ENCODE results near the gene SEL1L. TPM values are rescaled to one million over a fixed set of nuclear protein-coding genes. Genes with fewer than 3 reads are reported as not detected.
A peak's percentile ranks its signal among the peaks of the same experiment; 100 is the strongest.

Gene SEL1L
- total RNA-seq, 4 donors from 2014 or later = 19.0 to 38.3 (median 28.7) TPM

DNA sequence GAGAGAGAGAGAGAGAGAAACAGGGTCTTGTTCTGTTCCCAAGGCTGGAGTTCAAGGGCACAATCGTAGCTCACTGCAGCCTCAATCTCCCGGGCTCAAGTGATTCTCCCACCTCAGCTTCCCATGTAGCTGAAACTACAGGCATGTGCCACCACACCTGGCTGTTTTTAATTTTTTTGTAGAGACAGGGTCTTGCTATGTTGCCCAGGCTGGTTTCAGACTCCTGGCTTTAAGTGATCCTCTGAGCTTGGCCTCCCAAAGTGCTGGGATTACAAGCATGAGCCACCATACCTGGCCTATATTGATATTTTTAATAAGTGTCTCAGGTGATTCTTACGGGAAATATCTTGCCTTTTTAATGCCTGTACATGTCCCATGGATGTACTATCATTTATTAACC is 82.7 kb downstream of the SEL1L start:
- peaks cover 0 to 4% (median 0%) of the 10 kb centered on the region in 4 donors for H3K27me3 ChIP-seq
- intact Hi-C loops (cut with DNase I) = no loop called here
- peaks cover 0 to 36% (median 15%) of the 10 kb centered on the region in 3 donors for H3K4me1 ChIP-seq
- no peak for DNase-seq
- no peak overlapping the region for H3K4me3 ChIP-seq
- 62 to 64% methylated on average over 2 to 3 of the region's 3 CpGs for WGBS, 2 donors
- no peak for TF ChIP-seq POLR2A (IDR thresholded peaks at IDR 0.05)
- TF ChIP-seq, protein P1, sequence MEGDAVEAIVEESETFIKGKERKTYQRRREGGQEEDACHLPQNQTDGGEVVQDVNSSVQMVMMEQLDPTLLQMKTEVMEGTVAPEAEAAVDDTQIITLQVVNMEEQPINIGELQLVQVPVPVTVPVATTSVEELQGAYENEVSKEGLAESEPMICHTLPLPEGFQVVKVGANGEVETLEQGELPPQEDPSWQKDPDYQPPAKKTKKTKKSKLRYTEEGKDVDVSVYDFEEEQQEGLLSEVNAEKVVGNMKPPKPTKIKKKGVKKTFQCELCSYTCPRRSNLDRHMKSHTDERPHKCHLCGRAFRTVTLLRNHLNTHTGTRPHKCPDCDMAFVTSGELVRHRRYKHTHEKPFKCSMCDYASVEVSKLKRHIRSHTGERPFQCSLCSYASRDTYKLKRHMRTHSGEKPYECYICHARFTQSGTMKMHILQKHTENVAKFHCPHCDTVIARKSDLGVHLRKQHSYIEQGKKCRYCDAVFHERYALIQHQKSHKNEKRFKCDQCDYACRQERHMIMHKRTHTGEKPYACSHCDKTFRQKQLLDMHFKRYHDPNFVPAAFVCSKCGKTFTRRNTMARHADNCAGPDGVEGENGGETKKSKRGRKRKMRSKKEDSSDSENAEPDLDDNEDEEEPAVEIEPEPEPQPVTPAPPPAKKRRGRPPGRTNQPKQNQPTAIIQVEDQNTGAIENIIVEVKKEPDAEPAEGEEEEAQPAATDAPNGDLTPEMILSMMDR (IDR thresholded peaks at IDR 0.05) = no peak
- H3K36me3 ChIP-seq = no peaks in the 10 kb centered on the region
- no peak overlapping the region for H3K27ac ChIP-seq
- no peaks in the 10 kb centered on the region for H3K9me3 ChIP-seq

- Histone ChIP-seq H3K27me3 (peaks cover 0 to 9% (median 0%) of the 10 kb centered on the region in 4 donors), H3K4me1 (peaks cover 0 to 36% (median 15%) of the 10 kb centered on the region in 3 donors), H3K36me3 (no peaks in the 10 kb centered on the region), H3K9me3 (no peaks in the 10 kb centered on the region), H3K27ac (peak overlapping the region in 2 of 4 donors; percentile 27 to 74), H3K4me3 (no peak overlapping the region)
- intact Hi-C loops (cut with DNase I) = no loop called here
- DNase-seq = no peak
- TF ChIP-seq POLR2A (IDR thresholded peaks at IDR 0.05) = no peak
- TF ChIP-seq, protein P1 (IDR thresholded peaks at IDR 0.05) = no peak
- WGBS, 2 donors = 43 to 82% methylated on average over 2 to 3 of the region's 10 CpGs
Observed at GRCh38 chr14:81450100-81450531, 83.5 kb downstream of the SEL1L start.

DNA sequence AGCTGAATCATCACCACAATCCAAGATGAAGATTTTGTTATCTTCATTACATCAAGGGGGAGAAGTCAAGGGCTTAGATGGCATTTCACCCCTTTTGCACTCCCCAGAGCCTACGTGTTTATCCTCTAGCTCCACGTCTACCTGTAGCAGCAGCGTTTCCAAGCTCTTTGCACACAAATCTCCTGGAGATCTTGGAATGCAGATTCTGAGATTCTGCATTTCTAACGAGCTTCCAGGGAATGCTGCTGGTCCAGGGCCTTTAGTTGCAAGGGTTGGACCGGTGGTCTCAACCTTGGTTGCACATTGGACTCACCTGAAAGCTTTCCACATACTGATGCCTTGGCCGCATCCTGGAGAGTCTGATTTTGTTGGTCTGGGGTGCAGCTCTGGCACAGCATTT is 84.1 kb downstream of the SEL1L start:
- 80 to 89% methylated on average over 3 to 6 of the region's 6 CpGs for WGBS, 2 donors
- H3K36me3 ChIP-seq = no peaks in the 10 kb centered on the region
- intact Hi-C loops (cut with DNase I) = no loop called here
- peaks cover 0 to 9% (median 0%) of the 10 kb centered on the region in 4 donors for H3K27me3 ChIP-seq
- no peak for DNase-seq
- no peak for TF ChIP-seq POLR2A (IDR thresholded peaks at IDR 0.05)
- TF ChIP-seq, protein P1 (IDR thresholded peaks at IDR 0.05) = no peak
- H3K4me1 ChIP-seq = peaks cover 0 to 36% (median 15%) of the 10 kb centered on the region in 3 donors
- no peaks in the 10 kb centered on the region for H3K9me3 ChIP-seq
- H3K27ac ChIP-seq = peak overlapping the region in 1 of 4 donors; percentile 3
- no peak overlapping the region for H3K4me3 ChIP-seq

- H3K36me3 ChIP-seq = no peaks in the 10 kb centered on the region
- no peaks in the 10 kb centered on the region for H3K9me3 ChIP-seq
- intact Hi-C loops (cut with DNase I) = no loop called here
- TF ChIP-seq, protein P1 (IDR thresholded peaks at IDR 0.05) = no peak
- no peak for TF ChIP-seq POLR2A (IDR thresholded peaks at IDR 0.05)
- H3K4me1 ChIP-seq = peaks cover 0 to 36% (median 15%) of the 10 kb centered on the region in 3 donors
- no peak for DNase-seq
- H3K4me3 ChIP-seq = no peak overlapping the region
- peak overlapping the region in 2 of 4 donors; percentile 3 to 51 for H3K27ac ChIP-seq
- H3K27me3 ChIP-seq = peaks cover 0 to 9% (median 0%) of the 10 kb centered on the region in 4 donors
- 11 to 27% methylated on average over 4 of the region's 4 CpGs for WGBS, 2 donors
Observed at GRCh38 chr14:81449114-81449513, 84.5 kb downstream of the SEL1L start.

GRCh38 chr14:81447021-81447764 is 86.5 kb downstream of the SEL1L start:
- Histone ChIP-seq H3K4me1 (peaks cover 0 to 28% (median 11%) of the 10 kb centered on the region in 3 donors), H3K27me3 (peaks cover 0 to 25% (median 0%) of the 10 kb centered on the region in 4 donors), H3K27ac (no peak overlapping the region), H3K36me3 (no peaks in the 10 kb centered on the region), H3K9me3 (no peaks in the 10 kb centered on the region), H3K4me3 (no peak overlapping the region)
- DNase-seq = no peak
- TF ChIP-seq, protein P1 (IDR thresholded peaks at IDR 0.05) = no peak
- TF ChIP-seq POLR2A (IDR thresholded peaks at IDR 0.05) = no peak
- intact Hi-C loops (cut with DNase I) = no loop called here
- 53 to 70% methylated on average over 3 of the region's 3 CpGs for WGBS, 2 donors
